ENCODE measurements around the gene PTBP1.

- TF ChIP-seq YY1 (IDR thresholded peaks at IDR 0.05; ENCODE audit: insufficient read depth, insufficient read length) (no peak), SUZ12 (IDR thresholded peaks at IDR 0.05; ENCODE audit: extremely low read depth, insufficient read depth, insufficient read length) (no peak), ZNF274 (IDR thresholded peaks at IDR 0.05; ENCODE audit: low read depth, low read length) (no peak)
Observed at GRCh38 chr19:756821-757688, 40.2 kb upstream of the PTBP1 start.
